ENCODE data around the gene RAP1GDS1. TPM values are rescaled to one million over a fixed set of nuclear protein-coding genes. Genes with fewer than 3 reads are reported as not detected.
"Not testable (repeated sequence)": the region's sequence is repeated elsewhere in the genome, so short reads cannot be mapped to it uniquely, and the experiment has no call there.

Gene RAP1GDS1
- total and polyA plus RNA-seq, 2 donors: 23.6 to 41.6 TPM

DNA sequence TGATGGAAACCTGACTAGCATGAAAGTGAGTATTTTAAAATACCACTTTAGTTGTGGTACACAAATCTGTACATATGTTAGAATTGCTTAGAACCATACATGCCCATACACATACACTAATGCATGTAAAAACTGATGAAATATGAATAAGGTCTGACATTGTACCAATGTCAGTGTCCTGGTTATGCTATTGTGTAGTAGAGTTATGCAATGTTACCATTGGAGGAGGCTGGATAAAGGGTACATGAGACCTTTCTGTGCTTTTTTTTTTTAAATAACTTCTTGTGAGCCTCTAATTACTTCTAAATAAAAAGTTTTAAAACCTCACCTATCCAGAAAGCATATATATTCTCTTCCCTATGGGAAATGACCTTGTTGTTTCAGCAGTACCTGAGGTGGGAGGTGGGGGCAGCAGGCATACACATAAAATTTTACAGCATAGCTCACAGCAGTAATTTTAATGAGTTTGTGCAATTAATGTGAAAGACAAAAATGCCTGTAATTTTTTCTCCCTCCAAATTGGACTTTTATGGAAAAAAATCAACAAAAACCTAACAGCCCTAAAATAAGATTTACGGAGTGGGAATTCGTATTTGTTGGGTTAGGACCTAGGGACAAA lies 97.6 kb downstream of the RAP1GDS1 start:
- DNase-seq (ENCODE audit: low read depth in 6 of 9, low spot score in 9 of 9): no peak

DNA sequence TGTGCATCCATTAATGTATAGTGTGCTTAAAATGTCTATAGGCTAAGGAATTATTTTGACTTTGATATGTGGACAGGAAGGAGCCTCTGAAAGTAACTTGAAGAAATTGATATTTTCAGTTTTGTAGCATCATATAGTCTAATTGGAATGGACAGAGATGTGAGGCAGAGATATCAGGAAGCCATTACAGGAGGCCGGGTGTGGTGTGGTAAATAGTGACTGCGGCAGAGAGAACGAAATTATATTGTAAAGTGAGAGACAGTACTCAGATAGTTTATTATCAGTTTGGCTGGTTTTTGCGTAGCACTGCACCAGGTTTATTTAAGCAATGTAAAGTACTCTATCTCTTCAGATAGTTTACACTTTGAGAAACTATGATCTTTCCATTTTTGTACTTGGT lies 98.5 kb downstream of the RAP1GDS1 start:
- 98% methylated on average over 4 of the region's 4 CpGs for WGBS

More for the DNA sequence above, 97.6 kb downstream of the RAP1GDS1 start:
- Histone ChIP-seq H3K4me3 (ENCODE audit: low read length in 2 of 2) (no peak overlapping the region), H3K4me1 (ENCODE audit: control insufficient read depth in 2 of 2, insufficient read depth in 2 of 2, low read length in 2 of 2) (no peaks in the 10 kb centered on the region), H3K27ac (ENCODE audit: low read depth in 1 of 2, low read length in 1 of 2) (no peak overlapping the region), H3K9me3 (ENCODE audit: control insufficient read depth in 2 of 2, insufficient read depth in 1 of 2, low read length in 1 of 2) (no peaks in the 10 kb centered on the region), H3K27me3 (ENCODE audit: control insufficient read depth in 2 of 2, insufficient read depth in 1 of 2, low read length in 1 of 2) (no peaks in the 10 kb centered on the region), H3K36me3 (ENCODE audit: control insufficient read depth in 2 of 2, insufficient read depth in 2 of 2, low read length in 1 of 2) (peaks cover 3 to 7% of the 10 kb centered on the region in 2 donors)
- 99% methylated on average over 2 of the region's 2 CpGs for WGBS

GRCh38 chr4:98363431-98363830 lies 102.2 kb downstream of the RAP1GDS1 start:
- no peak overlapping the region for H3K4me3 ChIP-seq (ENCODE audit: low read length in 2 of 2)
- H3K9me3 ChIP-seq (ENCODE audit: control insufficient read depth in 2 of 2, insufficient read depth in 1 of 2, low read length in 1 of 2): peaks cover 2 to 11% of the 10 kb centered on the region in 2 donors
- peaks cover 18 to 19% of the 10 kb centered on the region in 2 donors for H3K36me3 ChIP-seq (ENCODE audit: control insufficient read depth in 2 of 2, insufficient read depth in 2 of 2, low read length in 1 of 2)
- H3K27ac ChIP-seq (ENCODE audit: low read depth in 1 of 2, low read length in 1 of 2): no peak overlapping the region
- no peaks in the 10 kb centered on the region for H3K27me3 ChIP-seq (ENCODE audit: control insufficient read depth in 2 of 2, insufficient read depth in 1 of 2, low read length in 1 of 2)
- H3K4me1 ChIP-seq (ENCODE audit: control insufficient read depth in 2 of 2, insufficient read depth in 2 of 2, low read length in 2 of 2): no peaks in the 10 kb centered on the region
- DNase-seq (ENCODE audit: low read depth in 6 of 9, low spot score in 9 of 9): no peak

More for the DNA sequence above, 98.5 kb downstream of the RAP1GDS1 start:
- no peak for DNase-seq (ENCODE audit: low read depth in 6 of 9, low spot score in 9 of 9)
- no peaks in the 10 kb centered on the region for H3K27me3 ChIP-seq (ENCODE audit: control insufficient read depth in 2 of 2, insufficient read depth in 1 of 2, low read length in 1 of 2)
- H3K4me3 ChIP-seq (ENCODE audit: low read length in 2 of 2): no peak overlapping the region
- H3K27ac ChIP-seq (ENCODE audit: low read depth in 1 of 2, low read length in 1 of 2): no peak overlapping the region
- no peaks in the 10 kb centered on the region for H3K4me1 ChIP-seq (ENCODE audit: control insufficient read depth in 2 of 2, insufficient read depth in 2 of 2, low read length in 2 of 2)
- H3K9me3 ChIP-seq (ENCODE audit: control insufficient read depth in 2 of 2, insufficient read depth in 1 of 2, low read length in 1 of 2): no peaks in the 10 kb centered on the region
- H3K36me3 ChIP-seq (ENCODE audit: control insufficient read depth in 2 of 2, insufficient read depth in 2 of 2, low read length in 1 of 2): peaks cover 3 to 10% of the 10 kb centered on the region in 2 donors

GRCh38 chr4:98366275-98366674 lies 105.1 kb downstream of the RAP1GDS1 start:
- H3K4me1 ChIP-seq (ENCODE audit: control insufficient read depth in 2 of 2, insufficient read depth in 2 of 2, low read length in 2 of 2); H3K4me3 ChIP-seq (ENCODE audit: low read length in 2 of 2); H3K27me3 ChIP-seq (ENCODE audit: control insufficient read depth in 2 of 2, insufficient read depth in 1 of 2, low read length in 1 of 2); DNase-seq (ENCODE audit: low read depth in 6 of 9, low spot score in 9 of 9); H3K27ac ChIP-seq (ENCODE audit: low read depth in 1 of 2, low read length in 1 of 2): not testable (repeated sequence)
- H3K36me3 ChIP-seq (ENCODE audit: control insufficient read depth in 2 of 2, insufficient read depth in 2 of 2, low read length in 1 of 2): peaks cover 18 to 19% of the 10 kb centered on the region in 2 donors
- peaks cover 4 to 11% of the 10 kb centered on the region in 2 donors for H3K9me3 ChIP-seq (ENCODE audit: control insufficient read depth in 2 of 2, insufficient read depth in 1 of 2, low read length in 1 of 2)
- WGBS: 98% methylated on average over 3 of the region's 3 CpGs

- Histone ChIP-seq H3K36me3 (ENCODE audit: control insufficient read depth in 2 of 2, insufficient read depth in 2 of 2, low read length in 1 of 2) (peaks cover 16% of the 10 kb centered on the region in 2 donors), H3K9me3 (ENCODE audit: control insufficient read depth in 2 of 2, insufficient read depth in 1 of 2, low read length in 1 of 2) (peaks cover 4 to 11% of the 10 kb centered on the region in 2 donors)
- not testable (repeated sequence) for H3K4me3 ChIP-seq (ENCODE audit: low read length in 2 of 2); H3K27me3 ChIP-seq (ENCODE audit: control insufficient read depth in 2 of 2, insufficient read depth in 1 of 2, low read length in 1 of 2); H3K27ac ChIP-seq (ENCODE audit: low read depth in 1 of 2, low read length in 1 of 2); DNase-seq (ENCODE audit: low read depth in 6 of 9, low spot score in 9 of 9); H3K4me1 ChIP-seq (ENCODE audit: control insufficient read depth in 2 of 2, insufficient read depth in 2 of 2, low read length in 2 of 2)
- 97% methylated on average over 3 of the region's 3 CpGs for WGBS
Measured at GRCh38 chr4:98368000-98368399, 106.8 kb downstream of the RAP1GDS1 start.

DNA sequence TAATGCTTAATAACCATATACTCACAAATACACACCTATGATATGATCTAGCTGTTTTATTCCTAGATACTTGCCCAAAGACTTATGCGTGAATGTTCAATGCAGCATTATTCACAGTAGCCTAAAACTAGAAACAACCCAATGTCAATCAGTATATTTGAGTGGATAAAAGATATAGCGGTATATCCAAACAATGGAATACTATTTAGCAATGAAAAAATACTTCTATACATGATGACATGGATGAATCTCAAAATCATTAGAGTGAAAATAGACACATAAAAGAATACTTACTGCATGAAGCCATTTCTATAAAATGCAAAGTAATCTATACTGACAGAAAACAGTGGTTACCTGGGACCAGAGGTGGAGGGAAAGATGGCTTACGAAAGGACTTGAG lies 108.1 kb downstream of the RAP1GDS1 start:
- H3K27ac ChIP-seq (ENCODE audit: low read depth in 1 of 2, low read length in 1 of 2): no peak overlapping the region
- no peak for DNase-seq (ENCODE audit: low read depth in 6 of 9, low spot score in 9 of 9)
- no peaks in the 10 kb centered on the region for H3K4me1 ChIP-seq (ENCODE audit: control insufficient read depth in 2 of 2, insufficient read depth in 2 of 2, low read length in 2 of 2)
- WGBS: 96% methylated on average over 3 of the region's 3 CpGs
- peaks cover 16 to 20% of the 10 kb centered on the region in 2 donors for H3K36me3 ChIP-seq (ENCODE audit: control insufficient read depth in 2 of 2, insufficient read depth in 2 of 2, low read length in 1 of 2)
- peaks cover 4 to 11% of the 10 kb centered on the region in 2 donors for H3K9me3 ChIP-seq (ENCODE audit: control insufficient read depth in 2 of 2, insufficient read depth in 1 of 2, low read length in 1 of 2)
- no peaks in the 10 kb centered on the region for H3K27me3 ChIP-seq (ENCODE audit: control insufficient read depth in 2 of 2, insufficient read depth in 1 of 2, low read length in 1 of 2)
- H3K4me3 ChIP-seq (ENCODE audit: low read length in 2 of 2): no peak overlapping the region

GRCh38 chr4:98374643-98375042 lies 113.5 kb downstream of the RAP1GDS1 start:
- no peaks in the 10 kb centered on the region for H3K4me1 ChIP-seq (ENCODE audit: control insufficient read depth in 2 of 2, insufficient read depth in 2 of 2, low read length in 2 of 2)
- DNase-seq (ENCODE audit: low read depth in 6 of 9, low spot score in 9 of 9): no peak
- whole genome bisulfite sequencing: 97% methylated on average over 5 of the region's 5 CpGs

DNA sequence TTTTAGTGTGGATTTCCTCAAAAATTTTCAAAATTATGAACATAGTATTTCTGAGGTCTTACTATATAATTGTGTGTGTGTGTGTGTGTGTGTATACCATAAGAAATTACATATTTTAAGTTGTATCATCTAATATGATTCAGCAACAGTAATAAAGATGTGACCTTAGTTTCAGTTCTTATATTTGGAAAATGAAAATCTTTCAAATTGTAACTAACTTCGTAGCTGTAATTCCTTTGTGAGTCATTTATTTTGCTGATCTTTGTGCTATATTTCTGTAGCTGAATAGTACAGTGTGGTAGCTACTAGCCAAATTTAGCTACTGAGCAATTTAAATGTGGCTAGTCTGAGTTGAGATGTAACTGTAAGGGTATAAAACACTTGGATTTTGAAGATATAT lies 116.4 kb downstream of the RAP1GDS1 start:
- Histone ChIP-seq H3K4me1 (ENCODE audit: control insufficient read depth in 2 of 2, insufficient read depth in 2 of 2, low read length in 2 of 2) (no peaks in the 10 kb centered on the region), H3K27me3 (ENCODE audit: control insufficient read depth in 2 of 2, insufficient read depth in 1 of 2, low read length in 1 of 2) (no peaks in the 10 kb centered on the region), H3K9me3 (ENCODE audit: control insufficient read depth in 2 of 2, insufficient read depth in 1 of 2, low read length in 1 of 2) (no peaks in the 10 kb centered on the region), H3K4me3 (ENCODE audit: low read length in 2 of 2) (no peak overlapping the region), H3K36me3 (ENCODE audit: control insufficient read depth in 2 of 2, insufficient read depth in 2 of 2, low read length in 1 of 2) (peaks cover 0 to 9% of the 10 kb centered on the region in 2 donors), H3K27ac (ENCODE audit: low read depth in 1 of 2, low read length in 1 of 2) (no peak overlapping the region)
- 88% methylated on average over 1 of the region's 1 CpG for WGBS
- DNase-seq (ENCODE audit: low read depth in 6 of 9, low spot score in 9 of 9): no peak

More at GRCh38 chr4:98374643-98375042, 113.5 kb downstream of the RAP1GDS1 start:
- H3K27ac ChIP-seq (ENCODE audit: low read depth in 1 of 2, low read length in 1 of 2): no peak overlapping the region
- no peak overlapping the region for H3K4me3 ChIP-seq (ENCODE audit: low read length in 2 of 2)
- no peaks in the 10 kb centered on the region for H3K9me3 ChIP-seq (ENCODE audit: control insufficient read depth in 2 of 2, insufficient read depth in 1 of 2, low read length in 1 of 2)
- H3K27me3 ChIP-seq (ENCODE audit: control insufficient read depth in 2 of 2, insufficient read depth in 1 of 2, low read length in 1 of 2): no peaks in the 10 kb centered on the region
- H3K36me3 ChIP-seq (ENCODE audit: control insufficient read depth in 2 of 2, insufficient read depth in 2 of 2, low read length in 1 of 2): peaks cover 0 to 4% of the 10 kb centered on the region in 2 donors

DNA sequence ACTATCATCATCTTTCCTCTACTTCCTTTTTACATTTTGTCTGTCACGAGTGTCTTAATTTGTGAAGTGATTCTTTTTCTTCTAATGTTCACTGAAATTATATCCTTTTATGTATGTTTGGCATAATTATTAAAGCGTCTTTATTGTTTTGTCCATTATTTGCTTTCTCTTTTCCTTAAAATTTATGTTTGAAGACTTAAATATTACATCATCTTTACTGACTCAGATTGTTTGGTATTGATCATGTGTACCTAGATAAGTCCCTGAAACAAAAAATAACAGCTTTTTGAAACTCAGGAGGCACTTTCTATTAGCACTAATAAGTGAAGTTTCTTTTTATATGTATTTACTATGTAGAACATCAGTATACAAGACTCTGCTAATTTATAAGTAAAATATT lies 120.1 kb downstream of the RAP1GDS1 start:
- Histone ChIP-seq H3K9me3 (ENCODE audit: control insufficient read depth in 2 of 2, insufficient read depth in 1 of 2, low read length in 1 of 2) (no peaks in the 10 kb centered on the region), H3K27ac (ENCODE audit: low read depth in 1 of 2, low read length in 1 of 2) (no peak overlapping the region), H3K4me3 (ENCODE audit: low read length in 2 of 2) (no peak overlapping the region), H3K27me3 (ENCODE audit: control insufficient read depth in 2 of 2, insufficient read depth in 1 of 2, low read length in 1 of 2) (no peaks in the 10 kb centered on the region), H3K4me1 (ENCODE audit: control insufficient read depth in 2 of 2, insufficient read depth in 2 of 2, low read length in 2 of 2) (no peaks in the 10 kb centered on the region), H3K36me3 (ENCODE audit: control insufficient read depth in 2 of 2, insufficient read depth in 2 of 2, low read length in 1 of 2) (peaks cover 0 to 5% of the 10 kb centered on the region in 2 donors)
- no peak for DNase-seq (ENCODE audit: low read depth in 6 of 9, low spot score in 9 of 9)
- WGBS: 96% methylated on average over 2 of the region's 2 CpGs
